Upper lobe of right lung (tissue), 1 donor: ENCODE data around the gene SMARCA2. TPM values are rescaled to one million over a fixed set of nuclear protein-coding genes. Genes with fewer than 3 reads are reported as not detected.

ENCODE experiments used
- ATAC-seq: fragments of 200-7000 bp; cut with Tn5 transposase; one replicate; pipeline ENCODE4 v1.9.1; 2020; ENCODE audit warnings: mild to moderate bottlenecking, moderate library complexity
- DNase-seq: peaks from one replicate; pipeline ENCODE4 v3.0.0-alpha.2; 2020
- H3K27ac ChIP-seq: fragments of 200-600 bp; one replicate; pipeline ENCODE4 v1.8.0; 2022
- H3K27me3 ChIP-seq: fragments of 200-600 bp; one replicate; pipeline ENCODE4 v1.8.0; 2022; ENCODE audit warnings: mild to moderate bottlenecking
- H3K36me3 ChIP-seq: fragments of 200-600 bp; one replicate; pipeline ENCODE4 v1.8.0; 2022
- H3K4me1 ChIP-seq: fragments of 200-600 bp; one replicate; pipeline ENCODE4 v1.8.0; 2022
- H3K4me3 ChIP-seq: fragments of 200-600 bp; one replicate; pipeline ENCODE4 v1.8.0; 2022; ENCODE audit warnings: mild to moderate bottlenecking
- H3K9me3 ChIP-seq: fragments of 200-600 bp; one replicate; pipeline ENCODE4 v1.8.0; 2022
- intact Hi-C: fragments of 100-400 bp; cut with DNase I; formaldehyde crosslinking; loops from one replicate; pipeline ENCODE4 v1.11.0; 2022
- long read RNA-seq: library from polyadenylated mRNA; unstranded; transcript quantifications from one replicate; pipeline ENCODE4 v2.0.0, GENCODE V29; 2021
- total RNA-seq: library from RNA; stranded (reverse); fragmentation: NEBNext Ultra II Directional; extraction: Animal tissue kit (Norgen Biotek cat#: 25700); gene quantifications from one replicate; pipeline ENCODE4 v1.2.1, GENCODE V29; 2021
- TF ChIP-seq, protein P1 (sequence below): fragments of 200-600 bp; IDR thresholded peaks from one replicate; pipeline ENCODE4 v1.8.0; 2022; ENCODE audit warnings: antibody characterized with exemption
- donor health status: DM: no; HTN: yes; CAD: no; lungs with severe emphysema.

The SMARCA2 gene
- 147 TPM for total RNA-seq
- long read RNA-seq, full-length matches to known transcripts, result 2 of 108 reads
- long read RNA-seq, partial matches to known transcripts, result 82 of 108 reads
- long read RNA-seq, other reads (novel, unspliced or antisense), result 24 of 108 reads

DNA sequence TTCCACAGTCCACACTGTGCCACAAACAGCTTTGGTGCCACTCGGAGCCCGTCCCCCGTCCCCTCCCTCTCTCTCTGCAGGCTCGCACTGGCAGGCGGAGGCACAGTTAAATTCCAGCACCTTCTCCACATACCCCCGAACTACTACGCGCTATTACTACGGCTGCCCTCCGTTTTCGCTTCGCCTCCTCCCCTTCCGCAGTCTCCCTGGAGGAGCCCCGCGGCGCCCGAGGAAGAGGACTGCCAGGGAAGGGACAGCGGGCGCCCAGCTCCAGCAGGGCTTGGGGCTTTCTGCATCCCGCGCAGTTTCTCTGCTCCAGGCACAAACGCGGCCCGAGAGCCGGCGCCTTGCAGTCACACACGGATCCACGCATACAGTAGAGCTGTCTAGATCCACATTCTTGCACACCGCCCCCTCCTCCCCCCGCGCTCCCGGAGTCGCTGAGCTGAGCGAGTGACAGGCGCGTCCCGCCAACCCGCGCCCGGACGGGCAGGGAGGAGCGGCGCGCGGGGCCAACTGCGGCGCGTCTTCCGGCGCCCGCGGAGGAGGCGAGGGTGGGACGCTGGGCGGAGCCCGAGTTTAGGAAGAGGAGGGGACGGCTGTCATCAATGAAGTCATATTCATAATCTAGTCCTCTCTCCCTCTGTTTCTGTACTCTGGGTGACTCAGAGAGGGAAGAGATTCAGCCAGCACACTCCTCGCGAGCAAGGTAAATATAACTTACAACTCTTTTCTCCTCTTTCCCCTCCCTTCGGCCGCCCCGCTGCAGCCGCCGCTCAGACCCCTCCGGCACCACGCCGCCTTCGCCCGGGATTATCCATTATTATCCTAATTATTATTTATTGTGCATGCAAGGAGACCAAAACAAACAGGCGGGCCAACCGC is at the start of gene SMARCA2:
Gene SMARCA2 (plus strand): TSS at position 652 of the 885 bp plus-strand sequence. CDS start 13,676 bp downstream, outside the sequence.
- intact Hi-C loops, result no loop called here
- TF ChIP-seq, protein P1, sequence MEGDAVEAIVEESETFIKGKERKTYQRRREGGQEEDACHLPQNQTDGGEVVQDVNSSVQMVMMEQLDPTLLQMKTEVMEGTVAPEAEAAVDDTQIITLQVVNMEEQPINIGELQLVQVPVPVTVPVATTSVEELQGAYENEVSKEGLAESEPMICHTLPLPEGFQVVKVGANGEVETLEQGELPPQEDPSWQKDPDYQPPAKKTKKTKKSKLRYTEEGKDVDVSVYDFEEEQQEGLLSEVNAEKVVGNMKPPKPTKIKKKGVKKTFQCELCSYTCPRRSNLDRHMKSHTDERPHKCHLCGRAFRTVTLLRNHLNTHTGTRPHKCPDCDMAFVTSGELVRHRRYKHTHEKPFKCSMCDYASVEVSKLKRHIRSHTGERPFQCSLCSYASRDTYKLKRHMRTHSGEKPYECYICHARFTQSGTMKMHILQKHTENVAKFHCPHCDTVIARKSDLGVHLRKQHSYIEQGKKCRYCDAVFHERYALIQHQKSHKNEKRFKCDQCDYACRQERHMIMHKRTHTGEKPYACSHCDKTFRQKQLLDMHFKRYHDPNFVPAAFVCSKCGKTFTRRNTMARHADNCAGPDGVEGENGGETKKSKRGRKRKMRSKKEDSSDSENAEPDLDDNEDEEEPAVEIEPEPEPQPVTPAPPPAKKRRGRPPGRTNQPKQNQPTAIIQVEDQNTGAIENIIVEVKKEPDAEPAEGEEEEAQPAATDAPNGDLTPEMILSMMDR, result no peak

DNA sequence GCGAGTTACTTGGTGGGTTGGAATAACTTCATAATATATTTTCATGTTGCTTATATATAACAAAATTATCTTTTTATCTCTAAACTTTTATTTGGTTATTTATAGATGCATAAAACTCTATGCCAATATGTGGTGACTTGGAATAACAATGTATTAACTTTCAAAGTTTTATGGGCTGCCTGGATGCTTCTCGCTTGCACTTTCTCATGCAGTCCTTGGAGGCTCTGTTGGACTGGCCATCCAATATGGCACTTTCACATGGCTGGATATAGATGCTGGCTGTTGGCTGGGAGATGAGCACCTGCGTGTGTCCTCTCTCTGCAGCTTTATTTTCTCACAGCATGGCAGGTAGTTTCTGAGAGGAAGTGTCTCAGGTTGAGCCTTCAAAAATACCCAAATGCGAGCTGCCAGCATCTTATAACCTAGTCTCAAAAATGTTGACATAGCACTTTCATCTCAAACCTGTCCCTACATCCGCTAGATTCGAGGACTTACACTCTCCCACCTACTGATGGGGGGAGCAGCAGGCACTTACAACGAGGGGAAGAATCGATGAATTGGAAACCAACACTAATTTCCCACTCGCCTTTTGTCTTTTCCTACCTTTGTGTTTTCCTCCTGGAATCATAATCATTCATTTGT is 48.3 kb upstream of the SMARCA2 start:
- no peaks in the 10 kb centered on the region for H3K4me1 ChIP-seq
- no peaks in the 10 kb centered on the region for H3K9me3 ChIP-seq
- no peaks in the 10 kb centered on the region for H3K27me3 ChIP-seq
- DNase-seq (no peak), ATAC-seq (no peak)
- intact Hi-C loops, result no loop called here
- TF ChIP-seq, protein P1, result no peak
- no peak overlapping the region for H3K4me3 ChIP-seq
- no peak overlapping the region for H3K27ac ChIP-seq
- H3K36me3 ChIP-seq, result no peaks in the 10 kb centered on the region

More for the DNA sequence above, at the start of gene SMARCA2:
- ATAC-seq (peak; percentile 93), DNase-seq (peak; percentile 99)
- Histone ChIP-seq H3K4me3 (peak within 1 kb of the TSS; percentile 78), H3K27ac (peak within 1 kb of the TSS; percentile 95), H3K36me3 (no peaks in the 10 kb centered on the region), H3K27me3 (no peaks in the 10 kb centered on the region), H3K4me1 (peaks cover 19% of the 10 kb centered on the region), H3K9me3 (no peaks in the 10 kb centered on the region)

DNA sequence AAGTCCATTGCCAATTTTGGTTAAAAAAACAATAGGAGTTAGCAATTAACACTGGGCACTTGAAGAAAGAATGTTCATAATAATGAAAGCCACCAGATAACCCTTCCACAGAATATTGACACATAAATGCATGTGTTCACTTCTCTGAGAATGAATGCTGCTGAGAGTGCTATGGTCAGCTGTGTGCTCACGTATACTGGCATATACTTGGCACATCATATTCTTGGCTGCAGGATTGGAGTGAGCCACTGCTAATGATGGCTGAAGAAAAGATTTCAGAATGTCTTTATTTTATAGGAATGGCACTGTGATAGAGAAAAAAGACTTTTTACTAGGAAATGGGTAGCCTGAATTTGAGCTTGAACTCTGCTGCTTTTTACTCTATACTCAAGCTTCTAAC is 46.0 kb upstream of the SMARCA2 start:
- Histone ChIP-seq H3K4me3 (no peak overlapping the region), H3K27me3 (no peaks in the 10 kb centered on the region), H3K9me3 (no peaks in the 10 kb centered on the region), H3K27ac (no peak overlapping the region), H3K4me1 (no peaks in the 10 kb centered on the region), H3K36me3 (no peaks in the 10 kb centered on the region)
- DNase-seq (no peak), ATAC-seq (no peak)
- TF ChIP-seq, protein P1, result no peak
- intact Hi-C loops, result no loop called here

DNA sequence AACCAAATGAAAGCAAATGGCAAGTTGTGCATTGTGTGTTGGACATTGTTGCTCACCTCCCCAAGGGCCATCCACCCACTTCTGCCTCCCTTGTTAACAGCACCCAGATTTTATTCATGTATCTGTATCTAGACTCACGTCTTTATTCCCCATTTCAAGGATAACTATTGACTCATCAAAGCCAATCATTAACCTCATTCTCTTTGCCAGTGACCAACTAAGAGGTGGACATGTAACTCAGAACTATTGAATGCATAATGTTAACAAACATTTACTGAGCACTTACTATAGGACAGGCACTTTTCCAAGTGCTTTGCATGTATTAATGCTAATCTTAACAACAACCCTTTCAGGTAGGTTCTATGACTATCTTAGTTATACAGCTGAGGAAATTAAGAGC is 45.2 kb upstream of the SMARCA2 start:
- intact Hi-C loops, result no loop called here
- Histone ChIP-seq H3K27me3 (no peaks in the 10 kb centered on the region), H3K4me1 (no peaks in the 10 kb centered on the region), H3K9me3 (no peaks in the 10 kb centered on the region), H3K27ac (no peak overlapping the region), H3K36me3 (no peaks in the 10 kb centered on the region), H3K4me3 (no peak overlapping the region)
- DNase-seq (no peak), ATAC-seq (no peak)
- TF ChIP-seq, protein P1, result no peak

DNA sequence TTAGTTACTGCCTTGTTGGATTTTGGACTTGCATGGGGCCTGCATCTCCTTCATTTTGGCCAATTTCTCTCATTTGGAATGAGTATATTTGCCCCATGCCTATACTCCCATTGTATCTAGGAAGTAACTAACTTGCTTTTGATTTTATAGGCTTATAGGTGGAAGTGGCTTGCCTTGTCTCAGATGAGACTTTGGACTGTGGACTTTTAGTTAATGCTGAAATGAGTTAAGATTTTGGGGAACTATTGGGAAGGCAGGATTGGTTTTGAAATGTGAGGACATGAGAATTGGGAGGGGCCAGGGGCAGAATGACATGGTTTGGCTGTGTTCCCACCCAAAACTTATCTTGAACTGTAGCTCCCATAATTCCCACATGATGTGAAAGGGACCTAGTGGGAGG is 42.5 kb upstream of the SMARCA2 start:
- intact Hi-C loops, result no loop called here
- DNase-seq (no peak), ATAC-seq (no peak)
- Histone ChIP-seq H3K36me3 (no peaks in the 10 kb centered on the region), H3K4me1 (no peaks in the 10 kb centered on the region), H3K27ac (no peak overlapping the region), H3K4me3 (no peak overlapping the region), H3K27me3 (no peaks in the 10 kb centered on the region), H3K9me3 (no peaks in the 10 kb centered on the region)
- TF ChIP-seq, protein P1, result no peak
